Loucy (cell line): ENCODE data around the gene SMG7.

ENCODE experiments used
- CTCF ChIP-seq: fragments of 200-600 bp; sonication (generic); conservative IDR thresholded peaks from 2 replicates; pipeline ENCODE4 v1.5.1; 2014; ENCODE audit warnings: mild to moderate bottlenecking, antibody characterized with exemption, low read length
- EZH2phosphoT487 ChIP-seq: fragments of 200-600 bp; IDR thresholded peaks from 2 replicates; pipeline ENCODE4 v1.6.1; 2018; ENCODE audit warnings: antibody characterized with exemption, mild to moderate bottlenecking, moderate library complexity, borderline replicate concordance

- TF ChIP-seq CTCF (no peak), EZH2phosphoT487 (no peak)
These were observed 103.3 kb downstream of the SMG7 start for GRCh38 chr1:183575606-183576005.
